ENCODE data around the gene MRGPRE.

MRGPRE gene

GRCh38 chr11:3226846-3227567 is 5.2 kb downstream of the MRGPRE start:
- no peak for DNase-seq (ENCODE audit: low read depth in 2 of 2)

GRCh38 chr11:3225826-3226750 is 6.1 kb downstream of the MRGPRE start:
- no peak for DNase-seq (ENCODE audit: low read depth in 2 of 2)

- DNase-seq (ENCODE audit: low read depth in 2 of 2) = no peak
These were observed 7.0 kb downstream of the MRGPRE start for GRCh38 chr11:3225159-3225758.

- no peak for DNase-seq (ENCODE audit: low read depth in 2 of 2)
These were observed 7.7 kb downstream of the MRGPRE start for GRCh38 chr11:3224401-3225057.

- DNase-seq (ENCODE audit: low read depth in 2 of 2) = no peak
These were observed 8.3 kb downstream of the MRGPRE start for GRCh38 chr11:3223932-3224381.

GRCh38 chr11:3222941-3223915 is 9.0 kb downstream of the MRGPRE start:
- DNase-seq (ENCODE audit: low read depth in 2 of 2) = no peak

GRCh38 chr11:3222003-3222855 is 10.0 kb downstream of the MRGPRE start:
- DNase-seq (ENCODE audit: low read depth in 2 of 2) = no peak

GRCh38 chr11:3221408-3222002 is 10.7 kb downstream of the MRGPRE start:
- DNase-seq (ENCODE audit: low read depth in 2 of 2) = no peak

GRCh38 chr11:3220521-3221407 is 11.5 kb downstream of the MRGPRE start:
- DNase-seq (ENCODE audit: low read depth in 2 of 2) = no peak

- no peak for DNase-seq (ENCODE audit: low read depth in 2 of 2)
These were observed 12.1 kb downstream of the MRGPRE start for GRCh38 chr11:3220101-3220500.

GRCh38 chr11:3219281-3219892 is 12.8 kb downstream of the MRGPRE start:
- DNase-seq (ENCODE audit: low read depth in 2 of 2) = no peak

- DNase-seq (ENCODE audit: low read depth in 2 of 2) = no peak
These were observed 13.5 kb downstream of the MRGPRE start, which contains the start of gene MRGPRG for GRCh38 chr11:3218483-3219280. MRGPRG (minus strand) TSS chr11:3218813; CDS start chr11:3218813, 0 bp downstream.

- DNase-seq (ENCODE audit: low read depth in 2 of 2) = no peak
These were observed 14.3 kb downstream of the MRGPRE start for GRCh38 chr11:3217818-3218482.

GRCh38 chr11:3216027-3216525 is 16.1 kb downstream of the MRGPRE start:
- no peak for DNase-seq (ENCODE audit: low read depth in 2 of 2)

- no peak for DNase-seq (ENCODE audit: low read depth in 2 of 2)
These were observed 16.7 kb downstream of the MRGPRE start for GRCh38 chr11:3215346-3216026.

- DNase-seq (ENCODE audit: low read depth in 2 of 2) = no peak
These were observed 17.9 kb downstream of the MRGPRE start for GRCh38 chr11:3214420-3214699.
